Naive B cell (primary cell): ENCODE data around the gene LSM5. TPM values are rescaled to one million over a fixed set of nuclear protein-coding genes. Genes with fewer than 3 reads are reported as not detected.
"Not testable (repeated sequence)": the region's sequence is repeated elsewhere in the genome, so short reads cannot be mapped to it uniquely, and the experiment has no call there.

Experiments
- ATAC-seq, 2 donors: fragments of 150-1000 bp; cut with Tn5 transposase; 2 replicates each; pipeline ENCODE4 v1.10.0; 2021; ENCODE audit warnings: low read depth in 2 of 2, mild to moderate bottlenecking in 2 of 2, moderate library complexity in 2 of 2
- DNase-seq: peaks from one replicate; pipeline ENCODE4 v3.0.0; 2022
- H3K27ac Mint-ChIP-seq, 6 donors: one replicate each; pipeline ENCODE4 v1.8.0; 2020 to 2022; ENCODE audit warnings: mild to moderate bottlenecking in 6 of 6, mixed read lengths in 6 of 6, moderate library complexity in 5 of 6, inconsistent platforms in 2 of 6
- H3K27me3 Mint-ChIP-seq, 3 donors: one replicate each; pipeline ENCODE4 v1.8.0; 2021 to 2022; ENCODE audit warnings: mixed read lengths in 3 of 3, mild to moderate bottlenecking in 1 of 3
- H3K36me3 Mint-ChIP-seq, 2 donors: one replicate each; pipeline ENCODE4 v1.8.0; 2020 to 2022; ENCODE audit warnings: mixed read lengths in 2 of 2, inconsistent platforms in 1 of 2, mild to moderate bottlenecking in 1 of 2
- H3K4me1 Mint-ChIP-seq, 3 donors: one replicate each; pipeline ENCODE4 v1.8.0; 2020 to 2022; ENCODE audit warnings: mixed read lengths in 3 of 3, inconsistent platforms in 1 of 3, mild to moderate bottlenecking in 1 of 3, moderate library complexity in 1 of 3
- H3K4me3 Mint-ChIP-seq, 8 donors: one replicate each; pipeline ENCODE4 v1.8.0; 2020 to 2022; ENCODE audit warnings: mild to moderate bottlenecking in 8 of 8, mixed read lengths in 8 of 8, moderate library complexity in 8 of 8, inconsistent platforms in 2 of 8
- H3K9me3 Mint-ChIP-seq, 7 donors: one replicate each; pipeline ENCODE4 v1.8.0; 2020 to 2022; ENCODE audit warnings: mixed read lengths in 7 of 7, mild to moderate bottlenecking in 5 of 7, inconsistent platforms in 2 of 7, moderate library complexity in 1 of 7
- polyA plus RNA-seq, 6 donors: library from polyadenylated mRNA; unstranded; fragments of 300-500 nt; fragmentation: Illumina TruSeq; gene quantifications; one replicate each; pipeline ENCODE4 v1.2.3, GENCODE V29; 2021; ENCODE audit warnings: low read depth in 6 of 6

Gene LSM5
- polyA plus RNA-seq, 6 donors from 2014 or later = 106 to 178 (median 139) TPM

DNA sequence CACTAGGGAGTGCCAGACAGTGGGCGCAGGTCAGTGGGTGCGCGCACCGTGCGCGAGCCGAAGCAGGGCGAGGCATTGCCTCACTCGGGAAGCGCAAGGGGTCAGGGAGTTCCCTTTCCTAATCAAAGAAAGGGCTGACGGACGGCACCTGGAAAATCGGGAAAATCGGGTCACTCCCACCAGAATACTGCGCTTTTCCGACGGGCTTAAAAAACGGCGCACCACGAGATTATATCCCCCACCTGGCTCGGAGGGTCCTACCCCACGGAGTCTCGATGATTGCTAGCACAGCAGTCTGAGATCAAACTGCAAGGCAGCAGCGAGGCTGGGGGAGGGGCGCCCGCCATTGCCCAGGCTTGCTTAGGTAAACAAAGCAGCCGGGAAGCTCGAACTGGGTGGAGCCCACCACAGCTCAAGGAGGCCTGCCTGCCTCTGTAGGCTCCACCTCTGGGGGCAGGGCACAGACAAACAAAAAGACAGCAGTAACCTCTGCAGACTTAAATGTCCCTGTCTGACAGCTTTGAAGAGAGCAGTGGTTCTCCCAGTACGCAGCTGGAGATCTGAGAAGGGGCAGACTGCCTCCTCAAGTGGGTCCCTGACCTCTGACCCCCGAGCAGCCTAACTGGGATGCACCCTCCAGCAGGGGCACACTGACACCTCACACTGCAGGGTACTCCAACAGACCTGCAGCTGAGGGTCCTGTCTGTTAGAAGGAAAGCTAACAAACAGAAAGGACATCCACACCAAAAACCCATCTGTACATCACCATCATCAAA lies 25.4 kb downstream of the LSM5 start:
- not testable (repeated sequence) for H3K4me3 Mint-ChIP-seq, DNase-seq, H3K36me3 Mint-ChIP-seq, H3K4me1 Mint-ChIP-seq, ATAC-seq, H3K9me3 Mint-ChIP-seq
- Mint-ChIP-seq H3K27ac (peak overlapping the region in 1 of 6 donors; percentile 28), H3K27me3 (peaks cover 0 to 14% (median 0%) of the 10 kb centered on the region in 3 donors)

DNA sequence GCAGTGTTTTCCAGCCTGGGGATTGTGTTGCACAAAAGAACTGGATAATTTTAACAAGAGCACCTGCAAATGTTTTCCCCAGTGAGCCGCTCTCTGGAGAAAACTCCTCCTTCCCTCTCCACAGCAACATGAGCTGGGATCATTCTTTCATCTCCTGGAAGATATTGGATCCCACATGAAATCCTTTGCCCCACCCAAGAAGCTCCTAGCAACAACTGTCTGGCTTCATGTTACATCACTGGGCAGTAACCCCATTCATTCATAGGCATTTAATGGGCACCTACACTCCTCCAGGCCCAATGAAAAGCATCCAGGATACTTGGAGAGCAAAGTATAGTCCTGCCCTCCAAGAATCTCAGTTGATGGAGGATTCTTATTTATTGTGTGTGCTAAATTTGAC lies 27.2 kb downstream of the LSM5 start:
- H3K4me3 Mint-ChIP-seq = no peak overlapping the region
- H3K36me3 Mint-ChIP-seq = no peaks in the 10 kb centered on the region
- ATAC-seq = no peak
- no peak for DNase-seq
- peaks cover 0 to 3% (median 0%) of the 10 kb centered on the region in 7 donors for H3K9me3 Mint-ChIP-seq
- H3K27ac Mint-ChIP-seq = no peak overlapping the region
- peaks cover 3 to 14% (median 8%) of the 10 kb centered on the region in 3 donors for H3K27me3 Mint-ChIP-seq
- no peaks in the 10 kb centered on the region for H3K4me1 Mint-ChIP-seq

- Mint-ChIP-seq H3K27me3 (peaks cover 4 to 14% (median 14%) of the 10 kb centered on the region in 3 donors), H3K36me3 (no peaks in the 10 kb centered on the region)
Measured at GRCh38 chr7:32462451-32462850, 27.7 kb downstream of the LSM5 start.

GRCh38 chr7:32461484-32461883 lies 28.7 kb downstream of the LSM5 start:
- H3K27me3 Mint-ChIP-seq = peaks cover 12 to 22% (median 19%) of the 10 kb centered on the region in 3 donors
- H3K4me3 Mint-ChIP-seq = no peak overlapping the region
- DNase-seq (no peak), ATAC-seq (no peak)
- H3K27ac Mint-ChIP-seq = no peak overlapping the region
- peaks cover 0 to 4% (median 0%) of the 10 kb centered on the region in 7 donors for H3K9me3 Mint-ChIP-seq
- no peaks in the 10 kb centered on the region for H3K4me1 Mint-ChIP-seq
- no peaks in the 10 kb centered on the region for H3K36me3 Mint-ChIP-seq

More at GRCh38 chr7:32462451-32462850, 27.7 kb downstream of the LSM5 start:
- no peak for ATAC-seq
- H3K4me3 Mint-ChIP-seq = no peak overlapping the region
- H3K9me3 Mint-ChIP-seq = peaks cover 0 to 4% (median 0%) of the 10 kb centered on the region in 7 donors
- no peak for DNase-seq
- no peak overlapping the region for H3K27ac Mint-ChIP-seq
- H3K4me1 Mint-ChIP-seq = no peaks in the 10 kb centered on the region

DNA sequence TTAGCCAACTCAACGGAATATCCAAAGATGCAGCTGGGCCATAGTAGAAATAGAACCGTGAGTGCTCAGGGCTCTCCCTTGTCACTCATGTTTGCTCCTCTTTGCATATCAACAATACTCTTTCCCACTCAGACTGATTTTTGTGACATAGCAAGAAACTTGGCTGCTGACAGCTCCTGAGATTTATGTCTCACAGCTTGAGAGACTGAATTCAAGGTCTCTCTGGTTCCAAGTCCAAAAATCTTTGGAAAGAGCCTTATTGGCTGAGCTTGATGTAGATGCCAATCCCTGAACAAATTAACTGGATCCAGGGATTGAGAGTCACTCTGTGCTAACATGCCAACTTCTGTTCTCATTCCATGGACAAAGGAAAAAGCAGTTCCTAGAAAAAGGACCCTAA lies 30.4 kb downstream of the LSM5 start:
- H3K4me1 Mint-ChIP-seq = no peaks in the 10 kb centered on the region

DNA sequence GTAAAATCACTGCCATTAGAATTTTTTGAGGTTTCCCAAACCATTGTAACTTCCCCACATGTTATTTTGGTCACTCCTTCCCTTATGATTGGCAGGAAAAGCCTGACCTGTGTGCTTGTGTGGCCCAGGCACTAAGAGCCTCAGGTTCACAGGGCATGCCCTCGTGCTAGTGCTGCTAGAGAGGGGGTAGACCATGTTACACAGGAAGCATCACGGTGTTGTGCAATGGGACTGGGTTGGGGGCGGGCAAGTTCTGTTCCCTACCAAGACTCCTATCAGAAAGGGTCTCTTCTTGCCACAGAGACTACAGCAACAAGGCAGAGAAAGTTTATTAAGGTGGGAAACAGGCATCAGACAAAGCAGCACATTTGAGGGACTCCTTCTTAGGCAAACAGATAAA lies 32.2 kb downstream of the LSM5 start:
- H3K9me3 Mint-ChIP-seq = peaks cover 0 to 4% (median 1%) of the 10 kb centered on the region in 7 donors
- ATAC-seq (no peak), DNase-seq (no peak)
- H3K27ac Mint-ChIP-seq = no peak overlapping the region
- H3K27me3 Mint-ChIP-seq = peaks cover 12 to 22% (median 20%) of the 10 kb centered on the region in 3 donors
- no peak overlapping the region for H3K4me3 Mint-ChIP-seq
- H3K4me1 Mint-ChIP-seq = no peaks in the 10 kb centered on the region
- no peaks in the 10 kb centered on the region for H3K36me3 Mint-ChIP-seq

More for the DNA sequence above, 30.4 kb downstream of the LSM5 start:
- no peaks in the 10 kb centered on the region for H3K36me3 Mint-ChIP-seq
- H3K27me3 Mint-ChIP-seq = peaks cover 12 to 22% (median 19%) of the 10 kb centered on the region in 3 donors
- no peak overlapping the region for H3K4me3 Mint-ChIP-seq
- H3K27ac Mint-ChIP-seq = no peak overlapping the region
- H3K9me3 Mint-ChIP-seq = peaks cover 0 to 4% (median 0%) of the 10 kb centered on the region in 7 donors
- DNase-seq = no peak
- no peak for ATAC-seq

- Mint-ChIP-seq H3K4me1 (no peaks in the 10 kb centered on the region), H3K36me3 (no peaks in the 10 kb centered on the region), H3K4me3 (no peak overlapping the region), H3K9me3 (peaks cover 2 to 19% (median 13%) of the 10 kb centered on the region in 7 donors), H3K27ac (no peak overlapping the region), H3K27me3 (peaks cover 16 to 26% (median 18%) of the 10 kb centered on the region in 3 donors)
- no peak for ATAC-seq
- DNase-seq = no peak
Measured at GRCh38 chr7:32453341-32454011, 36.7 kb downstream of the LSM5 start.

DNA sequence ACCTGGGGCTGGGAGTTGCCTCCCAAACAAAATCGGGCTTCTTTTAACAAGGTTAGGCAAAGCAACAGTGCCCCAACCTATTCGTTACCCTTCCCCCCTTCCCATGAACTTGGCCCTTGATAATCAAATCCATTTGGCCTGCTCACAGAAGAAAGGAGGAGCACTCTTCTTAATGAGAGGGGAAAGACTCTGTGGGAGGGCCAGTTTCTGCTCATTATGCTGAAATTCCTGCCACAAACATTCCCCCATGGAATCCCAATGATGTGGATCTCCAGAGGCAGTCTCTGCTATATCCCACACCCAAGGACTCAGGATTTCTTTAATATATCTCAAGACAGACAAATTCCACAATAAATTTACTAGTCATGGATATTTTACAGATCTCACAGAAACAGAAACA lies 43.0 kb downstream of the LSM5 start:
- ATAC-seq (no peak), DNase-seq (no peak)
- no peaks in the 10 kb centered on the region for H3K36me3 Mint-ChIP-seq
- H3K4me3 Mint-ChIP-seq = no peak overlapping the region
- H3K27ac Mint-ChIP-seq = no peak overlapping the region
- H3K27me3 Mint-ChIP-seq = peaks cover 2 to 11% (median 8%) of the 10 kb centered on the region in 3 donors
- peaks cover 12 to 34% (median 15%) of the 10 kb centered on the region in 7 donors for H3K9me3 Mint-ChIP-seq
- H3K4me1 Mint-ChIP-seq = no peaks in the 10 kb centered on the region

GRCh38 chr7:32436146-32436928 lies 53.8 kb downstream of the LSM5 start:
- H3K27me3 Mint-ChIP-seq = peaks cover 4 to 23% (median 18%) of the 10 kb centered on the region in 3 donors
- peaks cover 0 to 8% of the 10 kb centered on the region in 2 donors for H3K36me3 Mint-ChIP-seq
- H3K9me3 Mint-ChIP-seq = peaks cover 0 to 9% (median 4%) of the 10 kb centered on the region in 7 donors
- H3K27ac Mint-ChIP-seq = no peak overlapping the region
- no peak for ATAC-seq
- DNase-seq = no peak
- H3K4me3 Mint-ChIP-seq = no peak overlapping the region
- H3K4me1 Mint-ChIP-seq = no peaks in the 10 kb centered on the region

Other genes with a start within 250 kb of the LSM5 start
- 10 to 100 TPM; 10.7 to 19.8 (median 15.8) TPM for gene AVL9, start 5.1 kb upstream of the LSM5 start, polyA plus RNA-seq